Right cardiac atrium (tissue), 5 donors: Measurements from ENCODE around the gene VKORC1. TPM values are rescaled to one million over a fixed set of nuclear protein-coding genes. Genes with fewer than 3 reads are reported as not detected.

Experiments
- ATAC-seq, 2 donors: fragments of 200-7000 bp; cut with Tn5 transposase; one replicate each; pipeline versions ENCODE4 v1.8.0 to v1.9.1; 2020; ENCODE audit warnings: moderate library complexity in 2 of 2, mild to moderate bottlenecking in 1 of 2
- DNase-seq, 3 donors: peaks; one replicate each; pipeline ENCODE4 v3.0.0-alpha.2; 2020
- H3K27ac ChIP-seq: one replicate; pipeline ENCODE4 v1.5.1; 2013; ENCODE audit warnings: mild to moderate bottlenecking, low read length, control low read depth, moderate library complexity
- H3K27me3 ChIP-seq: one replicate; pipeline ENCODE4 v1.6.1; 2013; ENCODE audit not compliant: control insufficient read depth, insufficient read depth
- H3K4me1 ChIP-seq: one replicate; pipeline ENCODE4 v1.6.1; 2013; ENCODE audit warnings: low read length; ENCODE audit not compliant: control insufficient read depth, insufficient read depth
- H3K4me3 ChIP-seq: one replicate; pipeline ENCODE4 v1.5.1; 2013; ENCODE audit warnings: low read length, control low read depth
- H3K9me3 ChIP-seq: one replicate; pipeline ENCODE4 v1.6.1; 2013; ENCODE audit warnings: low read length; ENCODE audit not compliant: control insufficient read depth
- WGBS: extraction: QIAGEN DNeasy Blood & Tissue Kit; methylation state at CpG from one replicate; pipeline ENCODE4 v1.1.7; 2013; 5-methylcytosine and 5-hydroxymethylcytosine counted together
- intact Hi-C, 4 donors: fragments of 100-400 bp; cut with DNase I; formaldehyde crosslinking; loops; one replicate each; pipeline versions ENCODE4 v1.11.0 to v1.14.0; 2022 to 2023
- polyA plus RNA-seq: library from polyadenylated mRNA; stranded (reverse); fragments of 200-250 nt; gene quantifications from one replicate; pipeline ENCODE4 v1.2.3, GENCODE V29; 2013
- total RNA-seq, 4 donors: library from RNA; stranded (reverse); fragmentation: NEBNext Ultra II Directional; extraction: Animal tissue kit (Norgen Biotek cat#: 25700); gene quantifications; one replicate each; pipeline ENCODE4 v1.2.1, GENCODE V29; 2021
- donor health status: healthy with polysubstance abuse.
- donor health status: DM: no; HTN: yes; CAD: no.
- donor health status: DM: no; HTN: no; CAD: no.
- donor health status: DM: no; HTN: yes; CAD: no; lungs with severe emphysema.
- donor health status: DM: yes; HTN: yes; CAD: no.

The VKORC1 gene
- total and polyA plus RNA-seq, 5 donors, result 40.8 to 68.0 (median 50.7) TPM

- WGBS, result 84% methylated on average over 18 of the region's 18 CpGs
- Histone ChIP-seq H3K27me3 (no peaks in the 10 kb centered on the region), H3K4me1 (no peaks in the 10 kb centered on the region), H3K9me3 (no peaks in the 10 kb centered on the region), H3K4me3 (no peak overlapping the region), H3K27ac (no peak overlapping the region)
- intact Hi-C loops, result no loop called here
- no peak for ATAC-seq
- peak in 2 of 3 donors; percentile 39 to 41 for DNase-seq
Observed at GRCh38 chr16:31085873-31086628, 8.5 kb downstream of the VKORC1 start.

- ATAC-seq (no peak), DNase-seq (peak in 1 of 3 donors; percentile 38)
- intact Hi-C loops, result no loop called here
- Histone ChIP-seq H3K27ac (no peak overlapping the region), H3K4me1 (no peaks in the 10 kb centered on the region), H3K27me3 (no peaks in the 10 kb centered on the region), H3K9me3 (no peaks in the 10 kb centered on the region), H3K4me3 (no peak overlapping the region)
- 74% methylated on average over 8 of the region's 8 CpGs for WGBS
Observed at GRCh38 chr16:31085411-31085810, 9.2 kb downstream of the VKORC1 start.

- Histone ChIP-seq H3K4me3 (no peak overlapping the region), H3K27me3 (no peaks in the 10 kb centered on the region), H3K4me1 (no peaks in the 10 kb centered on the region), H3K9me3 (no peaks in the 10 kb centered on the region), H3K27ac (no peak overlapping the region)
- intact Hi-C loops, result no loop called here
- DNase-seq (peak in 1 of 3 donors; percentile 55), ATAC-seq (no peak)
- WGBS, result 89% methylated on average over 16 of the region's 16 CpGs
Observed at GRCh38 chr16:31084584-31085302, 9.9 kb downstream of the VKORC1 start.

- intact Hi-C loops, result no loop called here
- no peaks in the 10 kb centered on the region for H3K27me3 ChIP-seq
- WGBS, result 88% methylated on average over 13 of the region's 13 CpGs
- DNase-seq (peak in 1 of 3 donors; percentile 47), ATAC-seq (no peak)
- H3K27ac ChIP-seq, result no peak overlapping the region
- no peaks in the 10 kb centered on the region for H3K4me1 ChIP-seq
- H3K4me3 ChIP-seq, result no peak overlapping the region
- H3K9me3 ChIP-seq, result no peaks in the 10 kb centered on the region
Observed at GRCh38 chr16:31083981-31084380, 10.6 kb downstream of the VKORC1 start.

GRCh38 chr16:31083556-31083955 is 11.0 kb downstream of the VKORC1 start:
- H3K27me3 ChIP-seq, result no peaks in the 10 kb centered on the region
- intact Hi-C loops, result no loop called here

GRCh38 chr16:31083081-31083480 is 11.5 kb downstream of the VKORC1 start:
- DNase-seq (peak in 1 of 3 donors; percentile 11), ATAC-seq (no peak)
- Histone ChIP-seq H3K9me3 (no peaks in the 10 kb centered on the region), H3K4me1 (no peaks in the 10 kb centered on the region), H3K27me3 (no peaks in the 10 kb centered on the region), H3K4me3 (no peak overlapping the region), H3K27ac (no peak overlapping the region)
- intact Hi-C loops, result no loop called here
- WGBS, result 60% methylated on average over 9 of the region's 9 CpGs

More at GRCh38 chr16:31083556-31083955, 11.0 kb downstream of the VKORC1 start:
- no peak overlapping the region for H3K27ac ChIP-seq
- no peak overlapping the region for H3K4me3 ChIP-seq
- ATAC-seq (no peak), DNase-seq (no peak)
- no peaks in the 10 kb centered on the region for H3K4me1 ChIP-seq
- no peaks in the 10 kb centered on the region for H3K9me3 ChIP-seq
- 67% methylated on average over 5 of the region's 5 CpGs for WGBS

- intact Hi-C loops, result no loop called here
- H3K9me3 ChIP-seq, result no peaks in the 10 kb centered on the region
- no peaks in the 10 kb centered on the region for H3K4me1 ChIP-seq
- H3K27me3 ChIP-seq, result no peaks in the 10 kb centered on the region
- no peak for DNase-seq
- H3K27ac ChIP-seq, result no peak overlapping the region
- no peak for ATAC-seq
- no peak overlapping the region for H3K4me3 ChIP-seq
- WGBS, result 66% methylated on average over 14 of the region's 14 CpGs
Observed at GRCh38 chr16:31082368-31083045, 12.1 kb downstream of the VKORC1 start.

GRCh38 chr16:31081428-31082351 is 12.9 kb downstream of the VKORC1 start:
- DNase-seq (peak in 1 of 3 donors; percentile 67), ATAC-seq (no peak)
- H3K9me3 ChIP-seq, result no peaks in the 10 kb centered on the region
- H3K27me3 ChIP-seq, result no peaks in the 10 kb centered on the region
- no peak overlapping the region for H3K4me3 ChIP-seq
- 85% methylated on average over 26 of the region's 26 CpGs for WGBS
- intact Hi-C loops, result no loop called here
- no peaks in the 10 kb centered on the region for H3K4me1 ChIP-seq
- H3K27ac ChIP-seq, result no peak overlapping the region

GRCh38 chr16:31080756-31081419 is 13.7 kb downstream of the VKORC1 start:
- Histone ChIP-seq H3K9me3 (no peaks in the 10 kb centered on the region), H3K27ac (no peak overlapping the region), H3K4me1 (no peaks in the 10 kb centered on the region), H3K27me3 (no peaks in the 10 kb centered on the region), H3K4me3 (no peak overlapping the region)
- ATAC-seq (no peak), DNase-seq (no peak)
- WGBS, result 91% methylated on average over 13 of the region's 13 CpGs
- intact Hi-C loops, result no loop called here

GRCh38 chr16:31080035-31080629 is 14.5 kb downstream of the VKORC1 start:
- intact Hi-C loops, result no loop called here
- Histone ChIP-seq H3K9me3 (no peaks in the 10 kb centered on the region), H3K4me3 (no peak overlapping the region), H3K4me1 (no peaks in the 10 kb centered on the region), H3K27ac (no peak overlapping the region), H3K27me3 (no peaks in the 10 kb centered on the region)
- DNase-seq, result peak in 1 of 3 donors; percentile 49
- ATAC-seq, result no peak
- 96% methylated on average over 40 of the region's 40 CpGs for WGBS
